ENCODE results near the gene RNF227. TPM values are rescaled to one million over a fixed set of nuclear protein-coding genes. Genes with fewer than 3 reads are reported as not detected.

Gene RNF227
- total and polyA plus RNA-seq, 10 of the 15 experiments (the other 5 are each of a cell fraction or from before 2014, with no cell fraction given) = 0.49 to 5.0 (median 1.3) TPM

DNA sequence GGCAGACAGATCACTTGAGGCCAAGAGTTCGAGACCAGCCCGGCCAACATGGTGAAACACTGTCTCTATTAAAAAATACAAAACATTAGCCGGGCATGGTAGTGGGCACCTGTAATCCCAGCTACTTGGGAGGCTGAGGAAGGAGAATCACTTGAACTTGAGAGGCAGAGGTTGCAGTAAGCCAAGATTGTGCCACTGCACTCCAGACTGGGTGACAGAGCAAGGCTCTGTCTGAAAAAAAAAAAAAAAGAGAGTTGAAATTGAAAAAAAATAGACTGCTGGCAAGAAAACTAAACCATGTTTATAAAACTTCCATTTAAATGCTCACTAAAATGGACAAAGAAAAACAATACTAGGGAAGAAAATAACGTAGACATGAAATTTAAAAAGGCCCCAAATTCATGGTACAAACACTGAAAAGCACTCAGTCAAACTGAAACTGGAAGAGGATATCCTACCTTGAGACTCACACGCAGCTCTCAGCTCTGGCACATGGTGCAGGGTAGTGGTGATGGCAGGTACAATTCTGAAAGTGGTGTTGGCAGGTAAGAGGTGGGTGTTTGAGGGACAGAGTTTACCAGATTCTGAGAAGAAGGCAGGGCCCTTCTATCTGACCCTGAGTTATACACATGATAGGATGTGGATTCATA, 35.2 kb upstream of the RNF227 start (continued):
- TF ChIP-seq, protein P1, sequence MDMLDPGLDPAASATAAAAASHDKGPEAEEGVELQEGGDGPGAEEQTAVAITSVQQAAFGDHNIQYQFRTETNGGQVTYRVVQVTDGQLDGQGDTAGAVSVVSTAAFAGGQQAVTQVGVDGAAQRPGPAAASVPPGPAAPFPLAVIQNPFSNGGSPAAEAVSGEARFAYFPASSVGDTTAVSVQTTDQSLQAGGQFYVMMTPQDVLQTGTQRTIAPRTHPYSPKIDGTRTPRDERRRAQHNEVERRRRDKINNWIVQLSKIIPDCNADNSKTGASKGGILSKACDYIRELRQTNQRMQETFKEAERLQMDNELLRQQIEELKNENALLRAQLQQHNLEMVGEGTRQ (IDR thresholded peaks at IDR 0.05; ENCODE audit: borderline replicate concordance, low read depth, low read length) = no peak; the same call in 1 of the 2 replicates
- TF ChIP-seq LARP7 (IDR thresholded peaks at IDR 0.05) (no peak), RB1 (IDR thresholded peaks at IDR 0.05; ENCODE audit: borderline replicate concordance) (no peak), NR2F1 (conservative IDR thresholded peaks at IDR 0.05) (no peak), ZNF217 (IDR thresholded peaks at IDR 0.05) (no peak), BHLHE40 (IDR thresholded peaks at IDR 0.05; ENCODE audit: borderline replicate concordance in 1 of 2, low read depth in 2 of 2, low read length in 1 of 2) (peak; percentile 50 to 56; a peak in 2 of 4 replicates), RCOR1 (conservative IDR thresholded peaks at IDR 0.05; ENCODE audit: low read depth, low read length) (no peak), YBX1 (IDR thresholded peaks at IDR 0.05) (no peak), SMAD5 (IDR thresholded peaks at IDR 0.05; ENCODE audit: low read depth) (no peak), PAX8 (IDR thresholded peaks at IDR 0.05) (no peak), JUNB (IDR thresholded peaks at IDR 0.05) (peak; percentile 89), SP1 (IDR thresholded peaks at IDR 0.05; ENCODE audit: low read depth, low read length) (no peak), NBN (IDR thresholded peaks at IDR 0.05) (peak; percentile 80), KLF5 (IDR thresholded peaks at IDR 0.05; ENCODE audit: partially characterized antibody) (no peak), POLR2A (IDR thresholded peaks at IDR 0.05; ENCODE audit: low read depth, low read length) (peak; percentile 49), IKZF1 (conservative IDR thresholded peaks at IDR 0.05) (0 out of 2 replicates have a peak, but pooled peaks have one; percentile 27), WRNIP1 (IDR thresholded peaks at IDR 0.05; ENCODE audit: borderline replicate concordance, low read depth, low read length) (no peak), POU2F2 (IDR thresholded peaks at IDR 0.05; ENCODE audit: borderline replicate concordance, low read depth, low read length) (no peak), ZNF207 (IDR thresholded peaks at IDR 0.05; ENCODE audit: borderline replicate concordance) (no peak), CBX3 (IDR thresholded peaks at IDR 0.05; ENCODE audit: borderline replicate concordance, low read depth) (no peak), MEF2A (IDR thresholded peaks at IDR 0.05; ENCODE audit: insufficient read depth, low read depth, low read length) (no peak), BACH1 (IDR thresholded peaks at IDR 0.05; ENCODE audit: borderline replicate concordance) (no peak), ZZZ3 (IDR thresholded peaks at IDR 0.05; ENCODE audit: control insufficient read depth, insufficient read length, low read depth) (no peak), ZNF622 (IDR thresholded peaks at IDR 0.05) (no peak), ZNF274 (IDR thresholded peaks at IDR 0.05; ENCODE audit: insufficient read depth, insufficient read length) (no peak)
- TF ChIP-seq, protein P2, sequence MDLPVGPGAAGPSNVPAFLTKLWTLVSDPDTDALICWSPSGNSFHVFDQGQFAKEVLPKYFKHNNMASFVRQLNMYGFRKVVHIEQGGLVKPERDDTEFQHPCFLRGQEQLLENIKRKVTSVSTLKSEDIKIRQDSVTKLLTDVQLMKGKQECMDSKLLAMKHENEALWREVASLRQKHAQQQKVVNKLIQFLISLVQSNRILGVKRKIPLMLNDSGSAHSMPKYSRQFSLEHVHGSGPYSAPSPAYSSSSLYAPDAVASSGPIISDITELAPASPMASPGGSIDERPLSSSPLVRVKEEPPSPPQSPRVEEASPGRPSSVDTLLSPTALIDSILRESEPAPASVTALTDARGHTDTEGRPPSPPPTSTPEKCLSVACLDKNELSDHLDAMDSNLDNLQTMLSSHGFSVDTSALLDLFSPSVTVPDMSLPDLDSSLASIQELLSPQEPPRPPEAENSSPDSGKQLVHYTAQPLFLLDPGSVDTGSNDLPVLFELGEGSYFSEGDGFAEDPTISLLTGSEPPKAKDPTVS (IDR thresholded peaks at IDR 0.05; ENCODE audit: low read depth, low read length) = no peak
- TF ChIP-seq, protein P3, sequence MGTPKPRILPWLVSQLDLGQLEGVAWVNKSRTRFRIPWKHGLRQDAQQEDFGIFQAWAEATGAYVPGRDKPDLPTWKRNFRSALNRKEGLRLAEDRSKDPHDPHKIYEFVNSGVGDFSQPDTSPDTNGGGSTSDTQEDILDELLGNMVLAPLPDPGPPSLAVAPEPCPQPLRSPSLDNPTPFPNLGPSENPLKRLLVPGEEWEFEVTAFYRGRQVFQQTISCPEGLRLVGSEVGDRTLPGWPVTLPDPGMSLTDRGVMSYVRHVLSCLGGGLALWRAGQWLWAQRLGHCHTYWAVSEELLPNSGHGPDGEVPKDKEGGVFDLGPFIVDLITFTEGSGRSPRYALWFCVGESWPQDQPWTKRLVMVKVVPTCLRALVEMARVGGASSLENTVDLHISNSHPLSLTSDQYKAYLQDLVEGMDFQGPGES (IDR thresholded peaks at IDR 0.05) = no peak
- TF ChIP-seq, protein P4, sequence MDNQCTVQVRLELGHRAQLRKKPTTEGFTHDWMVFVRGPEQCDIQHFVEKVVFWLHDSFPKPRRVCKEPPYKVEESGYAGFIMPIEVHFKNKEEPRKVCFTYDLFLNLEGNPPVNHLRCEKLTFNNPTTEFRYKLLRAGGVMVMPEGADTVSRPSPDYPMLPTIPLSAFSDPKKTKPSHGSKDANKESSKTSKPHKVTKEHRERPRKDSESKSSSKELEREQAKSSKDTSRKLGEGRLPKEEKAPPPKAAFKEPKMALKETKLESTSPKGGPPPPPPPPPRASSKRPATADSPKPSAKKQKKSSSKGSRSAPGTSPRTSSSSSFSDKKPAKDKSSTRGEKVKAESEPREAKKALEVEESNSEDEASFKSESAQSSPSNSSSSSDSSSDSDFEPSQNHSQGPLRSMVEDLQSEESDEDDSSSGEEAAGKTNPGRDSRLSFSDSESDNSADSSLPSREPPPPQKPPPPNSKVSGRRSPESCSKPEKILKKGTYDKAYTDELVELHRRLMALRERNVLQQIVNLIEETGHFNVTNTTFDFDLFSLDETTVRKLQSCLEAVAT (IDR thresholded peaks at IDR 0.05) = 0 out of 2 replicates have a peak, but pooled peaks have one; percentile 19
- TF ChIP-seq, protein P5, sequence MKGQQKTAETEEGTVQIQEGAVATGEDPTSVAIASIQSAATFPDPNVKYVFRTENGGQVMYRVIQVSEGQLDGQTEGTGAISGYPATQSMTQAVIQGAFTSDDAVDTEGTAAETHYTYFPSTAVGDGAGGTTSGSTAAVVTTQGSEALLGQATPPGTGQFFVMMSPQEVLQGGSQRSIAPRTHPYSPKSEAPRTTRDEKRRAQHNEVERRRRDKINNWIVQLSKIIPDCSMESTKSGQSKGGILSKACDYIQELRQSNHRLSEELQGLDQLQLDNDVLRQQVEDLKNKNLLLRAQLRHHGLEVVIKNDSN (IDR thresholded peaks at IDR 0.05; ENCODE audit: borderline replicate concordance, extremely low read length, insufficient read depth, low read depth, low read length) = no peak

Measured in GM12878 (cell line).